WTC11 (cell line): ENCODE results near the gene RACK1. TPM values are rescaled to one million over a fixed set of nuclear protein-coding genes. Genes with fewer than 3 reads are reported as not detected.

Source experiments
- ATAC-seq: fragments of 200-7000 bp; cut with Tn5 transposase; 2 replicates; pipeline ENCODE4 v1.10.0; 2021; ENCODE audit warnings: mild to moderate bottlenecking, moderate library complexity
- CTCF ChIA-PET: fragments of 300-600 bp; sonication (Branson Sonifier 250); formaldehyde crosslinking; loops from one replicate; lab custom pipeline; 2021; ENCODE audit warnings: antibody characterized with exemption; lab: Charles Lee
- POLR2A ChIA-PET: fragments of 350-600 bp; sonication (Branson Sonifier 250); formaldehyde crosslinking; loops from one replicate; lab custom pipeline; 2021; ENCODE audit warnings: antibody characterized with exemption; lab: Charles Lee
- DNase-seq: peaks from one replicate; pipeline ENCODE4 v3.0.0; 2021; ENCODE audit warnings: low spot score
- H3K27ac Mint-ChIP-seq: 2 replicates; pipeline ENCODE4 v1.8.0; 2021; ENCODE audit warnings: mixed read lengths
- H3K27me3 Mint-ChIP-seq: 2 replicates; pipeline ENCODE4 v1.8.0; 2021; ENCODE audit warnings: low read depth, mild to moderate bottlenecking, moderate library complexity, mixed read lengths
- H3K36me3 Mint-ChIP-seq: 2 replicates; pipeline ENCODE4 v1.8.0; 2021; ENCODE audit warnings: mixed read lengths
- H3K4me1 Mint-ChIP-seq: 2 replicates; pipeline ENCODE4 v1.8.0; 2022; ENCODE audit warnings: mixed read lengths
- H3K4me3 Mint-ChIP-seq: 2 replicates; pipeline ENCODE4 v1.8.0; 2021; ENCODE audit warnings: mild to moderate bottlenecking, moderate library complexity, mixed read lengths
- H3K9me3 Mint-ChIP-seq: 2 replicates; pipeline ENCODE4 v1.8.0; 2021; ENCODE audit warnings: mixed read lengths
- ARID4B ChIP-seq: sonication (generic); formaldehyde crosslinking; IDR thresholded peaks from 2 replicates; pipeline ENCODE4 v1.8.0; 2023; ENCODE audit warnings: missing genetic modification reagents, mild to moderate bottlenecking, borderline replicate concordance
- ETV6 ChIP-seq: sonication (generic); formaldehyde crosslinking; IDR thresholded peaks from 2 replicates; pipeline ENCODE4 v1.8.1; 2022; ENCODE audit warnings: mild to moderate bottlenecking, missing genetic modification reagents
- FOXJ3 ChIP-seq: sonication (generic); formaldehyde crosslinking; IDR thresholded peaks from 2 replicates; pipeline ENCODE4 v1.9.0; 2021; ENCODE audit warnings: missing genetic modification reagents, mild to moderate bottlenecking, borderline replicate concordance
- GRHL2 ChIP-seq: fragments of 250-450 bp; sonication (Bioruptor Pico); IDR thresholded peaks from 2 replicates; pipeline ENCODE4 v1.8.0; 2022; ENCODE audit warnings: mild to moderate bottlenecking, moderate library complexity; ENCODE audit not compliant: insufficient replicate concordance, severe bottlenecking
- GTF2I ChIP-seq: fragments of 250-450 bp; sonication (Bioruptor Pico); conservative IDR thresholded peaks from 2 replicates; pipeline ENCODE4 v1.4.0; 2021; ENCODE audit warnings: mild to moderate bottlenecking
- HMGA2 ChIP-seq: fragments of 250-450 bp; sonication (Bioruptor Pico); IDR thresholded peaks from 2 replicates; pipeline ENCODE4 v1.4.0; 2021; ENCODE audit warnings: mild to moderate bottlenecking, moderate library complexity
- IRF2 ChIP-seq: sonication (generic); formaldehyde crosslinking; IDR thresholded peaks from 2 replicates; pipeline ENCODE4 v1.8.0; 2022; ENCODE audit warnings: low read depth, missing genetic modification reagents, borderline replicate concordance
- MYBL2 ChIP-seq: sonication (generic); formaldehyde crosslinking; IDR thresholded peaks from 2 replicates; pipeline ENCODE4 v1.8.1; 2023; ENCODE audit warnings: mild to moderate bottlenecking, moderate library complexity, missing genetic modification reagents
- NFYB ChIP-seq: sonication (generic); formaldehyde crosslinking; conservative IDR thresholded peaks from 2 replicates; pipeline ENCODE4 v1.8.0; 2022; ENCODE audit warnings: low read depth, missing genetic modification reagents
- SMAD3 ChIP-seq: sonication (generic); formaldehyde crosslinking; IDR thresholded peaks from 2 replicates; pipeline ENCODE4 v1.8.0; 2022; ENCODE audit warnings: missing genetic modification reagents, mild to moderate bottlenecking, borderline replicate concordance
- SOX15 ChIP-seq: fragments of 250-450 bp; sonication (Bioruptor Pico); IDR thresholded peaks from 2 replicates; pipeline ENCODE4 v1.9.0; 2021; ENCODE audit warnings: mild to moderate bottlenecking
- STAT6 ChIP-seq: sonication (generic); formaldehyde crosslinking; conservative IDR thresholded peaks from 2 replicates; pipeline ENCODE4 v1.8.1; 2023; ENCODE audit warnings: mild to moderate bottlenecking, low read depth, missing genetic modification reagents, moderate library complexity
- USF1 ChIP-seq: sonication (generic); formaldehyde crosslinking; IDR thresholded peaks from 2 replicates; pipeline ENCODE4 v1.8.0; 2022; ENCODE audit warnings: mild to moderate bottlenecking, missing genetic modification reagents
- ZNF281 ChIP-seq: sonication (generic); formaldehyde crosslinking; IDR thresholded peaks from 2 replicates; pipeline ENCODE4 v1.8.0; 2023; ENCODE audit warnings: mild to moderate bottlenecking, missing genetic modification reagents
- ZNF317 ChIP-seq: sonication (generic); formaldehyde crosslinking; IDR thresholded peaks from 2 replicates; pipeline ENCODE4 v1.8.1; 2023; ENCODE audit warnings: low read depth, mild to moderate bottlenecking, moderate library complexity, missing genetic modification reagents, borderline replicate concordance
- ZNF416 ChIP-seq: fragments of 250-450 bp; sonication (Bioruptor Pico); IDR thresholded peaks from 2 replicates; pipeline ENCODE4 v1.9.0; 2021; ENCODE audit warnings: mild to moderate bottlenecking, inconsistent platforms
- ZNF425 ChIP-seq: fragments of 250-450 bp; sonication (Bioruptor Pico); conservative IDR thresholded peaks from 2 replicates; pipeline ENCODE4 v1.9.0; 2021; ENCODE audit warnings: mild to moderate bottlenecking
- total RNA-seq: library from RNA; stranded (reverse); gene quantifications from 3 replicates; pipeline ENCODE4 v1.2.3, GENCODE V29; 2021

RACK1 gene
- total RNA-seq, 1 experiment from 2014 or later, result 2,360 TPM

- TF ChIP-seq STAT6 (CRISPR knock-in tag), result no peak
- TF ChIP-seq GTF2I, result no peak
- TF ChIP-seq ETV6, result peak; percentile 92
- TF ChIP-seq GRHL2 (CRISPR knock-in tag), result no peak
- no peak for TF ChIP-seq SMAD3
- TF ChIP-seq IRF2 (CRISPR knock-in tag), result no peak
- TF ChIP-seq HMGA2 (CRISPR knock-in tag), result peak; percentile 15; the same call in 1 of the 2 replicates
- TF ChIP-seq ZNF317, result 0 out of 2 replicates have a peak, but pooled peaks have one; percentile 9
- TF ChIP-seq NFYB (CRISPR knock-in tag), result no peak
- no peak for TF ChIP-seq ZNF425 (CRISPR knock-in tag)
- peak; percentile 70; the same call in 1 of the 2 replicates for TF ChIP-seq ARID4B (CRISPR knock-in tag)
These were observed 21.7 kb downstream of the RACK1 start (continued) for GRCh38 chr5:181221792-181222629.

GRCh38 chr5:181221105-181221791 is 22.5 kb downstream of the RACK1 start:
- H3K36me3 Mint-ChIP-seq, result no peaks in the 10 kb centered on the region
- POLR2A ChIA-PET, result interaction anchor here (1.1 kb wide), 1 partner anchor 22 kb away, joined by 3 read pairs; the partner anchor contains the start of gene RACK1
- H3K27me3 Mint-ChIP-seq, result peaks cover 26% of the 10 kb centered on the region
- peaks cover 27% of the 10 kb centered on the region for H3K4me1 Mint-ChIP-seq
- CTCF ChIA-PET, result interaction anchor here (2.6 kb wide), 1 partner anchor 37 kb away, joined by 16 read pairs; no protein-coding TSS in a partner anchor
- H3K4me3 Mint-ChIP-seq, result peak overlapping the region; percentile 99
- no peaks in the 10 kb centered on the region for H3K9me3 Mint-ChIP-seq
- ATAC-seq (no peak), DNase-seq (peak; percentile 45)
- H3K27ac Mint-ChIP-seq, result peak overlapping the region; percentile 92
- TF ChIP-seq SOX15 (CRISPR knock-in tag) (no peak), ZNF281 (CRISPR knock-in tag) (no peak), ZNF416 (CRISPR knock-in tag) (0 out of 2 replicates have a peak, but pooled peaks have one; percentile 32), FOXJ3 (no peak), MYBL2 (CRISPR knock-in tag) (no peak), USF1 (CRISPR knock-in tag) (no peak)
